HepG2 (cell line): ENCODE results near the gene BCAS3. TPM values are rescaled to one million over a fixed set of nuclear protein-coding genes. Genes with fewer than 3 reads are reported as not detected.
A peak's percentile ranks its signal among the peaks of the same experiment; 100 is the strongest.

Experiments
- BCL6 ChIP-seq: IDR thresholded peaks from 2 replicates; pipeline ENCODE4 v1.6.1; 2016; ENCODE audit warnings: missing genetic modification reagents, missing compliant biosample characterization
- BHLHE40 ChIP-seq: IDR thresholded peaks from 2 replicates; pipeline ENCODE4 v1.6.1; 2011; ENCODE audit warnings: low read length, improper control_type of control experiment
- KDM4B ChIP-seq: sonication (generic); formaldehyde crosslinking; IDR thresholded peaks from 2 replicates; pipeline ENCODE4 v1.4.0; 2020; ENCODE audit warnings: missing genetic modification reagents
- KDM5A ChIP-seq: fragments of 200-600 bp; sonication (generic); IDR thresholded peaks from 2 replicates; pipeline ENCODE4 v1.7.0; 2018; ENCODE audit warnings: antibody characterized with exemption, mild to moderate bottlenecking, low read length, borderline replicate concordance
- MAZ ChIP-seq, 2 experiments: sonication (generic) in 1 of 2; formaldehyde crosslinking in 1 of 2; IDR thresholded peaks; 2 replicates each; pipeline versions ENCODE4 v1.5.0 to v1.6.1; 2012 to 2020; ENCODE audit warnings: low read depth in 2 of 2, mild to moderate bottlenecking in 2 of 2, borderline replicate concordance in 1 of 2, improper control_type of control experiment in 1 of 2, low read length in 1 of 2, missing genetic modification reagents in 1 of 2, moderate library complexity in 1 of 2
- NBN ChIP-seq: fragments of 450-650 bp; conservative IDR thresholded peaks from 2 replicates; pipeline ENCODE4 v1.6.1; 2017
- NFKB2 ChIP-seq: sonication (generic); formaldehyde crosslinking; IDR thresholded peaks from 2 replicates; pipeline ENCODE4 v1.4.0; 2020; ENCODE audit warnings: missing genetic modification reagents, borderline replicate concordance
- NRL ChIP-seq: sonication (generic); formaldehyde crosslinking; IDR thresholded peaks from 2 replicates; pipeline ENCODE4 v1.5.0; 2020; ENCODE audit warnings: missing genetic modification reagents, mild to moderate bottlenecking, moderate library complexity, borderline replicate concordance
- RBM22 ChIP-seq: fragments of 200-400 bp; formaldehyde crosslinking; optimal IDR thresholded peaks from 2 replicates; pipeline ENCODE3; 2017; ENCODE audit warnings: mild to moderate bottlenecking, low read length, moderate library complexity
- RCOR2 ChIP-seq: IDR thresholded peaks from 2 replicates; pipeline ENCODE4 v1.6.1; 2016; ENCODE audit warnings: missing biosample characterization, missing genetic modification reagents
- SMARCE1 ChIP-seq: fragments of 450-650 bp; IDR thresholded peaks from 2 replicates; pipeline ENCODE4 v1.6.1; 2017; ENCODE audit warnings: borderline replicate concordance
- SRSF9 ChIP-seq: fragments of 200-400 bp; formaldehyde crosslinking; IDR thresholded peaks from 2 replicates; pipeline ENCODE4 v1.6.1; 2018; ENCODE audit warnings: borderline replicate concordance, mild to moderate bottlenecking, low read depth, low read length; ENCODE audit not compliant: insufficient read depth, poor library complexity, severe bottlenecking
- ZMYM2 ChIP-seq: sonication (generic); formaldehyde crosslinking; IDR thresholded peaks from 2 replicates; pipeline ENCODE4 v1.8.0; 2022; ENCODE audit warnings: mild to moderate bottlenecking, missing genetic modification reagents
- ZNF180 ChIP-seq: sonication (generic); formaldehyde crosslinking; IDR thresholded peaks from 2 replicates; pipeline ENCODE4 v1.4.0; 2020; ENCODE audit warnings: low read depth, missing genetic modification reagents, borderline replicate concordance
- ZNF235 ChIP-seq: sonication (generic); formaldehyde crosslinking; IDR thresholded peaks from 2 replicates; pipeline ENCODE4 v1.8.1; 2023; ENCODE audit warnings: mild to moderate bottlenecking, missing genetic modification reagents, borderline replicate concordance
- ZNF431 ChIP-seq: sonication (generic); formaldehyde crosslinking; IDR thresholded peaks from 2 replicates; pipeline ENCODE4 v1.9.0; 2022; ENCODE audit warnings: missing genetic modification reagents, low read depth, mild to moderate bottlenecking, borderline replicate concordance
- ZNF543 ChIP-seq: sonication (generic); formaldehyde crosslinking; IDR thresholded peaks from 2 replicates; pipeline ENCODE4 v1.4.0; 2020; ENCODE audit warnings: mild to moderate bottlenecking, missing genetic modification reagents
- ZNF550 ChIP-seq: sonication (generic); formaldehyde crosslinking; IDR thresholded peaks from 2 replicates; pipeline ENCODE4 v1.4.0; 2020; ENCODE audit warnings: mild to moderate bottlenecking, missing genetic modification reagents, borderline replicate concordance
- ZNF766 ChIP-seq: sonication (generic); formaldehyde crosslinking; IDR thresholded peaks from 2 replicates; pipeline ENCODE4 v1.5.0; 2020; ENCODE audit warnings: missing genetic modification reagents, borderline replicate concordance
- ZSCAN25 ChIP-seq: sonication (generic); formaldehyde crosslinking; IDR thresholded peaks from 2 replicates; pipeline ENCODE4 v1.8.0; 2022; ENCODE audit warnings: mild to moderate bottlenecking, missing genetic modification reagents
- polyA plus RNA-seq, 8 experiments: library from polyadenylated mRNA; depleted of rRNA in 3 of 8; stranded (reverse) in 7 of 8; unstranded in 1 of 8; fragments of >200 nt; fragmentation: Illumina TruSeq in 4 of 8; extraction: Trizol in 4 of 8; gene quantifications; 2 replicates each; pipeline versions ENCODE4 v1.2.1 to v1.2.3, GENCODE V29; 2011 to 2016; ENCODE audit warnings: low read depth in 4 of 8, missing spikeins in 1 of 8, mixed read lengths in 1 of 8; ENCODE audit not compliant: insufficient read depth in 1 of 8
- total RNA-seq, 5 experiments: library from RNA; depleted of rRNA; stranded (reverse); fragments of >200 nt; fragmentation: Illumina TruSeq; extraction: Trizol; gene quantifications; 2 replicates each; pipeline ENCODE4 v1.2.3, GENCODE V29; 2016; ENCODE audit warnings: low read depth in 1 of 5
- TF ChIP-seq, protein P1 (sequence below): sonication (generic); formaldehyde crosslinking; IDR thresholded peaks from 2 replicates; pipeline ENCODE4 v1.4.0; 2020; ENCODE audit warnings: missing genetic modification reagents
- TF ChIP-seq, protein P2 (sequence below): sonication (generic); formaldehyde crosslinking; IDR thresholded peaks from 2 replicates; pipeline ENCODE4 v1.5.0; 2020; ENCODE audit warnings: mild to moderate bottlenecking, missing genetic modification reagents

The BCAS3 gene
- total and polyA plus RNA-seq, 2 of the 13 experiments (the other 11 are each of a cell fraction or from before 2014, with no cell fraction given) = 10.7 to 11.2 TPM

DNA sequence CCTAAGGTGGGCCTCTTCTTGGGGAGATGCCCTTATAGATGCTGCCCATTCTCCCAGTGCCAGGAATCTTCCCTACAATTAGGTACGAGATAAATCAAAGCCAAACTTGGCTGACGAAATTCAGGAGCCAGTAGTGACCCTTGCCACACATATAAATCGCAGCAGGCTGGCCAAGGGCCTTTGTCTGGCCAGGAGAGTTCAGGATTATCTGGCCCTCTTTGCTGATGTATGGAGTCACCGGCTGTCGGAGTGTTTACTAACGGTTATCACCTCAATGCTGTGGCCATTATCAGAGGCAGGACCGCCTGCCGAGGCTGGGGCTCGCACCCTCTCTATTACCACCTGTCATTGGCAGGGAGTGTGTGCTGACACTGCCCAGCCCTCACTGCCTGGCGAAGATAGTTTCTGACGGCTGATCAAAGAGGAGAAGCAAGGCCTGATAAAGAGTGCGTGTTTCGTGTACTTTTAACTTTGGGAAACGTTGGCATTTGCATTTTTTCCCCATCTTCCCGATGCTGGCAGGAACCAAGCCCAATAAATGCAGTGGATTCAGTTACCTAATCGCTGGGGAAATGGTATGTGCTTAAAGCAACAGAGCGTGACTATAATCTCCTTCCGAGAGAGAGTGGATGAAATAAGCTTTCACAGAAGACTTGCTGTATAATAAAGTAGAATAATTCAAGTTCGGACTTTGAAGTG is 689.2 kb downstream of the BCAS3 start (continued):
- TF ChIP-seq, protein P1, sequence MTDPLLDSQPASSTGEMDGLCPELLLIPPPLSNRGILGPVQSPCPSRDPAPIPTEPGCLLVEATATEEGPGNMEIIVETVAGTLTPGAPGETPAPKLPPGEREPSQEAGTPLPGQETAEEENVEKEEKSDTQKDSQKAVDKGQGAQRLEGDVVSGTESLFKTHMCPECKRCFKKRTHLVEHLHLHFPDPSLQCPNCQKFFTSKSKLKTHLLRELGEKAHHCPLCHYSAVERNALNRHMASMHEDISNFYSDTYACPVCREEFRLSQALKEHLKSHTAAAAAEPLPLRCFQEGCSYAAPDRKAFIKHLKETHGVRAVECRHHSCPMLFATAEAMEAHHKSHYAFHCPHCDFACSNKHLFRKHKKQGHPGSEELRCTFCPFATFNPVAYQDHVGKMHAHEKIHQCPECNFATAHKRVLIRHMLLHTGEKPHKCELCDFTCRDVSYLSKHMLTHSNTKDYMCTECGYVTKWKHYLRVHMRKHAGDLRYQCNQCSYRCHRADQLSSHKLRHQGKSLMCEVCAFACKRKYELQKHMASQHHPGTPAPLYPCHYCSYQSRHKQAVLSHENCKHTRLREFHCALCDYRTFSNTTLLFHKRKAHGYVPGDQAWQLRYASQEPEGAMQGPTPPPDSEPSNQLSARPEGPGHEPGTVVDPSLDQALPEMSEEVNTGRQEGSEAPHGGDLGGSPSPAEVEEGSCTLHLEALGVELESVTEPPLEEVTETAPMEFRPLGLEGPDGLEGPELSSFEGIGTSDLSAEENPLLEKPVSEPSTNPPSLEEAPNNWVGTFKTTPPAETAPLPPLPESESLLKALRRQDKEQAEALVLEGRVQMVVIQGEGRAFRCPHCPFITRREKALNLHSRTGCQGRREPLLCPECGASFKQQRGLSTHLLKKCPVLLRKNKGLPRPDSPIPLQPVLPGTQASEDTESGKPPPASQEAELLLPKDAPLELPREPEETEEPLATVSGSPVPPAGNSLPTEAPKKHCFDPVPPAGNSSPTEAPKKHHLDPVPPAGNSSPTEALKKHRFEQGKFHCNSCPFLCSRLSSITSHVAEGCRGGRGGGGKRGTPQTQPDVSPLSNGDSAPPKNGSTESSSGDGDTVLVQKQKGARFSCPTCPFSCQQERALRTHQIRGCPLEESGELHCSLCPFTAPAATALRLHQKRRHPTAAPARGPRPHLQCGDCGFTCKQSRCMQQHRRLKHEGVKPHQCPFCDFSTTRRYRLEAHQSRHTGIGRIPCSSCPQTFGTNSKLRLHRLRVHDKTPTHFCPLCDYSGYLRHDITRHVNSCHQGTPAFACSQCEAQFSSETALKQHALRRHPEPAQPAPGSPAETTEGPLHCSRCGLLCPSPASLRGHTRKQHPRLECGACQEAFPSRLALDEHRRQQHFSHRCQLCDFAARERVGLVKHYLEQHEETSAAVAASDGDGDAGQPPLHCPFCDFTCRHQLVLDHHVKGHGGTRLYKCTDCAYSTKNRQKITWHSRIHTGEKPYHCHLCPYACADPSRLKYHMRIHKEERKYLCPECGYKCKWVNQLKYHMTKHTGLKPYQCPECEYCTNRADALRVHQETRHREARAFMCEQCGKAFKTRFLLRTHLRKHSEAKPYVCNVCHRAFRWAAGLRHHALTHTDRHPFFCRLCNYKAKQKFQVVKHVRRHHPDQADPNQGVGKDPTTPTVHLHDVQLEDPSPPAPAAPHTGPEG (CRISPR knock-in tag) = no peak
- no peak for TF ChIP-seq ZNF550 (CRISPR knock-in tag)
- no peak for TF ChIP-seq SRSF9
- TF ChIP-seq RBM22 = no peak
- no peak; the same call in 1 of the 2 replicates for TF ChIP-seq NFKB2
- TF ChIP-seq ZSCAN25 = peak; percentile 76
- no peak for TF ChIP-seq KDM5A
- TF ChIP-seq ZMYM2 (CRISPR knock-in tag) = 0 out of 2 replicates have a peak, but pooled peaks have one; percentile 8
- TF ChIP-seq BCL6 (CRISPR knock-in tag) = peak; percentile 86
- peak; percentile 86; the same call in 1 of the 2 replicates for TF ChIP-seq NRL (CRISPR knock-in tag)
- TF ChIP-seq BHLHE40 = no peak
- no peak for TF ChIP-seq MAZ (IDR thresholded peaks at IDR 0.05; ENCODE audit: borderline replicate concordance, low read depth, low read length)
- TF ChIP-seq MAZ (CRISPR knock-in tag; IDR thresholded peaks at IDR 0.05; ENCODE audit: low read depth) = 0 out of 2 replicates have a peak, but pooled peaks have one; percentile 63
- peak; percentile 65 for TF ChIP-seq RCOR2
- TF ChIP-seq NBN = no peak
- no peak for TF ChIP-seq SMARCE1
- TF ChIP-seq ZNF235 (CRISPR knock-in tag) = 0 out of 2 replicates have a peak, but pooled peaks have one; percentile 50
- TF ChIP-seq ZNF431 (CRISPR knock-in tag) = peak; percentile 73; the same call in 1 of the 2 replicates
- TF ChIP-seq, protein P2, sequence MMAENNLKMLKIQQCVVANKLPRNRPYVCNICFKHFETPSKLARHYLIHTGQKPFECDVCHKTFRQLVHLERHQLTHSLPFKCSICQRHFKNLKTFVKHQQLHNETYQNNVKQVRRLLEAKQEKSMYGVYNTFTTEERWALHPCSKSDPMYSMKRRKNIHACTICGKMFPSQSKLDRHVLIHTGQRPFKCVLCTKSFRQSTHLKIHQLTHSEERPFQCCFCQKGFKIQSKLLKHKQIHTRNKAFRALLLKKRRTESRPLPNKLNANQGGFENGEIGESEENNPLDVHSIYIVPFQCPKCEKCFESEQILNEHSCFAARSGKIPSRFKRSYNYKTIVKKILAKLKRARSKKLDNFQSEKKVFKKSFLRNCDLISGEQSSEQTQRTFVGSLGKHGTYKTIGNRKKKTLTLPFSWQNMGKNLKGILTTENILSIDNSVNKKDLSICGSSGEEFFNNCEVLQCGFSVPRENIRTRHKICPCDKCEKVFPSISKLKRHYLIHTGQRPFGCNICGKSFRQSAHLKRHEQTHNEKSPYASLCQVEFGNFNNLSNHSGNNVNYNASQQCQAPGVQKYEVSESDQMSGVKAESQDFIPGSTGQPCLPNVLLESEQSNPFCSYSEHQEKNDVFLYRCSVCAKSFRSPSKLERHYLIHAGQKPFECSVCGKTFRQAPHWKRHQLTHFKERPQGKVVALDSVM (CRISPR knock-in tag) = no peak
- TF ChIP-seq ZNF766 (CRISPR knock-in tag) = no peak
- TF ChIP-seq ZNF543 (CRISPR knock-in tag) = peak; percentile 69; the same call in 1 of the 2 replicates
- peak; percentile 68; the same call in 1 of the 2 replicates for TF ChIP-seq KDM4B (CRISPR knock-in tag)
- no peak for TF ChIP-seq ZNF180
